MG63 (cell line): Measurements from ENCODE around the gene ARAP1. TPM values are rescaled to one million over a fixed set of nuclear protein-coding genes. Genes with fewer than 3 reads are reported as not detected.

ENCODE experiments used
- DNase-seq: peaks from one replicate; pipeline ENCODE4 v3.0.0-alpha.2; 2020
- H3K27me3 ChIP-seq: fragments of 250-450 bp; sonication (Bioruptor Pico); 2 replicates; pipeline ENCODE4 v1.5.1; 2020; ENCODE audit warnings: mild to moderate bottlenecking, moderate library complexity
- H3K36me3 ChIP-seq: fragments of 250-450 bp; sonication (Bioruptor Pico); 2 replicates; pipeline ENCODE4 v1.5.1; 2020; ENCODE audit warnings: mild to moderate bottlenecking, moderate library complexity
- H3K4me3 ChIP-seq: fragments of 250-450 bp; sonication (Bioruptor Pico); 2 replicates; pipeline ENCODE4 v1.5.1; 2020; ENCODE audit warnings: mild to moderate bottlenecking, moderate library complexity
- H3K9me3 ChIP-seq: fragments of 250-450 bp; sonication (Bioruptor Pico); 2 replicates; pipeline ENCODE4 v1.5.1; 2020; ENCODE audit warnings: mild to moderate bottlenecking, moderate library complexity
- total RNA-seq: library from RNA; depleted of rRNA; stranded (reverse); fragments of >200 nt; shearing (Covaris generic); gene quantifications from 2 replicates; pipeline ENCODE4 v1.2.3, GENCODE V29; 2014; ENCODE audit warnings: low replicate concordance

Gene ARAP1
- total RNA-seq, 1 experiment from 2014 or later, result 55.6 TPM

DNA sequence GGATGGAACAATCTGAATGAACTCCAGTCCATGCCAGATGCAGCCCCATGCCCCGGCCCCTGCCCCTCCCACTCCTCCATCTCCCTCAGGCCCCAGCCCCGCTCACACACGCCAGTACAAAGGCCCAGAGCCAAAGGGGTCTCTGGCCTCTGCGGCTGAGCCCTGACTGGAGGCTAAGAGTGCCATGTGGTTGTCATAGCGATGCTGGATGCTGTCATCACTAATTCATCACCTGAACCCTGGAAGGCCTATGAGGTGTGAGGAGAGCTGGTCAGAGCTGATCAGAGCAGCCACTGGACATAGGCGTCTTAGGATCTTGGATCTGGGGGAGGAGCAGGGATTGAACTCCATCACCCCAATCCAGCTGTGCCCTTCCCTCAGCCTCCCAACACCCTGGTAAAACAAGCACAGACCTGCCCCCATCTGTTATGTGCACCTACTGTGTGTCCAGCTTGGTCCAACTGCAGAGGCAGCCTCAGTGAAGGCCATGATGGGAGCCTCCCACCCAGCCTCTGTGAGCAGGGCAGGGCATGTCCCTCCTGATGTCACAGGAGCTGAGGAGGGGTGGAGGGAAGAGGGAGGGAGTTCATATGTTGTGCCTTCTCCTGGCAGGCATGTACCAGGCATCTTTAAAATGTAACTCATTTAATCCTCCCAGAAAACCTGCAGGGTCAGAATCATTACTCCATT is 94.7 kb downstream of the ARAP1 start:
- no peak for DNase-seq
- no peak overlapping the region for H3K4me3 ChIP-seq
- H3K27me3 ChIP-seq, result no peaks in the 10 kb centered on the region; the same call in 1 of the 2 replicates
- no peaks in the 10 kb centered on the region for H3K36me3 ChIP-seq
- H3K9me3 ChIP-seq, result no peaks in the 10 kb centered on the region

DNA sequence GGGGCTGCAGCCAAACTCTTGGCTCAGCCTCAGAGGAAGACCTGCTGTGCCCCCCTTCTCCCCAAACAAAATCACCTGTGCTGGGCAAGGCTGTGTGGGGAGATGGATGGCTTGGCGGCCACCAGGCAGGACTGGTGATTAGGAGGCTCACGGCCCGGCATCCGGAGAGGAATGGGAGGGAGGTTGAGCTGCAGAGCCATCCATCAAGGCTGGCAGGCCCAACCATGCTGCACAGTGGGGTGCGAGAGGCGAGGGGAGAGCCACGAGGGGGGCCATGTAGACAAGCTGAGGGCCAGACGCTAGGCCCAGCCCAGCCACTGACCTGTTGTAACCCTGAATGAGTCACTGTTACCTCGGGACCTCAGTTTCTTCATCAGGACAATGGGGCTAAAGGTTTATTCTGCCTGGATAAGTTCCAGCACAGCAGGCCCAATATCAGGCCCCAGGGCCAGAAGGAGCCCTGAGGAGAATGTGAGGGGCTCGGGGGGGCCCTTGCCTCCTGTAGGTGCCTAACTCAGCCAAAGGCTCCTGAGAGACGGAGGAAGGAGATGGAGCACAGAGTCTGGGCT is 96.2 kb downstream of the ARAP1 start:
- Histone ChIP-seq H3K27me3 (no peaks in the 10 kb centered on the region), H3K9me3 (no peaks in the 10 kb centered on the region), H3K4me3 (no peak overlapping the region)

DNA sequence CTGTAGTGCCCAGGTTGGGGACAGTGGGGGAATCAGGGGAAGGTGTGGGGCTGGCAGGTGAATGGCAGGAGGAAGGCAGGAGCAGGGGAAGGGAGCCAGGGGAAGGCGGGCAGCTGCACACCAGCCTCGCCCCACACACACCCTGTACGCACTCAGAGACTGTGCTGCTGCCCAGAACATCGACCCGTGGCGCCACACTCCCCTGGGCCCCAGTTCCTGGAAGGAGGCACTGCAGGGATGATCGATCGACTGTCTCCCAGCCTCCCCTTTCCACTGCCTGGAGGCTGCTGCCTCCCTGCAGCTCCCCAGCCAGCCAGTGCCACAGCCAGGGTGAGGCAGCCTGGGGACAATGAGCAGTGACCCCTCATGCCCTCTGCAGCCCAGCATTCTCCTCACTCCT is 97.2 kb downstream of the ARAP1 start:
- Histone ChIP-seq H3K27me3 (no peaks in the 10 kb centered on the region), H3K36me3 (no peaks in the 10 kb centered on the region), H3K9me3 (no peaks in the 10 kb centered on the region), H3K4me3 (no peak overlapping the region)
- DNase-seq, result no peak

More for the DNA sequence above, 96.2 kb downstream of the ARAP1 start:
- no peak for DNase-seq
- no peaks in the 10 kb centered on the region for H3K36me3 ChIP-seq

DNA sequence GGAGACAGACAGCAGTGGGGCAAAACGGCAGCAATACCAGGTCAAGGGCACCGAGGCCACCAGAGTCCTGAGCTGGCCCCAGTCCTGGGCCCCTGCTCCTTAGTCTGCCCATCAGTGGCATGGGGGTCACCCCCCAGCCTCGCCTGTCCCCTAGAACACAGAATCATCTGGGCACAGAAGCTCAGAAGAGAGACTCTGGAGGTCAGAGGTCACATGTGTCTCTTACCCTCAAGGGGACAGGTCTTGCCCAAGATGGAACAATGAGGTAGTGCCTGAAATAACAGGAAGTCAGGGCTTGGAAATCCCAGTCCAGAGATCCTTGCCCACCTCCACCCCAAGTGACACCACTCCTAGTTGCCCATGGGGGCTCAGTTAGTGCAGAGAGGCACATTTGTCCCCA is 98.6 kb downstream of the ARAP1 start:
- Histone ChIP-seq H3K9me3 (no peaks in the 10 kb centered on the region), H3K27me3 (no peaks in the 10 kb centered on the region), H3K4me3 (no peak overlapping the region), H3K36me3 (no peaks in the 10 kb centered on the region)
- DNase-seq, result no peak

DNA sequence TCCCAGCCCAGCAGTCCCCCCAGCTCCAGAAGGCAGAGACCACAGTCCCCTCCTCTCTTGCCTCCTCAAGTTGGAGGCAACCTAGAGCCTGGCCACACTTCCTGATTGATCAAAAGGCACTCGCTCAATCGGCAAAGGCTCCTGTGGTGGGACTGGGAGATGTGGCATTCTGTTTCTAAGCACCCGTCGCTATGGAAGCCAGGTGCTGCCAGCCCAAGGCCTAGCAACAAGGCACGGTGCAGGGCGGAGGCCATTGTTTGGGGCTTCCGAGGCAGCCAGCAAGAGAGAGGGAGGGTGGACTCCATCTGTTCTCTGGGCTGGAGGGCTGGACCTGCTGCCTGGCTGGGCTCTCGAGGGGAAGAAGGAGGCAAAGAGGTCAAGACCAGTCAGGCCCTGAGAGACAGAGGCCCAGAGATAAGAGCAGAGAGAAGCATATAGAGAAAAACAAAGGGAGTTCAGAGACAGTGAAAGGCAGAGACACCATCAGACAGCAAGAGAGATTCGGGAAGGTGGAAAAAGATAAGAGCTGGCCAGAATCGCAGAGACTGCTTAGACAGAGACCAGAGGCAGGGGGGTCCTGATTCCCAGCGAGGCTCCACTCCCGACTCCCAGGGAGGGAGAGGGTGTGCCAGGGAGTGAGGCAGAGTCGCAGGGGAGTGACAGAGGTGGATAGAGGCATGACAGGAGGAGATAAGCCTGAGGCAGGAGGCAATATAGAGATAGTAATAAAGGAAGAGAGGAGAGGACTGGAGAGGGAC is 99.2 kb downstream of the ARAP1 start:
- Histone ChIP-seq H3K27me3 (no peaks in the 10 kb centered on the region), H3K9me3 (no peaks in the 10 kb centered on the region), H3K36me3 (no peaks in the 10 kb centered on the region), H3K4me3 (no peak overlapping the region)
- no peak for DNase-seq

DNA sequence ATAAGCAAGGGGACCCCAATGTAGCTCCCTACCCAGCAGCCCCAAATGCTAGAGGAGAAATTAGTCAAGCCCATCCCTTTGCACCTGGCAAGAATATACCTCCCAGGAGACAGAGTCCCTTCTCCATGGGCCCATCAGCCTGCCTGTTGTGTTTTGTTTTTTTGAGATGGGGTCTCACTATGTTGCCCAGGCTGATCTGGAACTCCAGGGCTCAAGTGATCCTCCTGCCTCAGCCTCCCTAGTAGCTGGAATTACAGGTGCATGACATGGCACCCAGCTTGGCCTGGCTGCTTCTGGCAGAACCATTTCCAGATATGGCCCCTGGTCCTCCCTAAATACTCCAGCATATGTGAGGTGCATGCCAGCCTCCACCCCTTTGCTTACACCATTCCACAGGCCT is 100.1 kb downstream of the ARAP1 start:
- no peak overlapping the region for H3K4me3 ChIP-seq
- H3K36me3 ChIP-seq, result no peaks in the 10 kb centered on the region
- no peaks in the 10 kb centered on the region for H3K27me3 ChIP-seq
- H3K9me3 ChIP-seq, result no peaks in the 10 kb centered on the region
- DNase-seq, result no peak

DNA sequence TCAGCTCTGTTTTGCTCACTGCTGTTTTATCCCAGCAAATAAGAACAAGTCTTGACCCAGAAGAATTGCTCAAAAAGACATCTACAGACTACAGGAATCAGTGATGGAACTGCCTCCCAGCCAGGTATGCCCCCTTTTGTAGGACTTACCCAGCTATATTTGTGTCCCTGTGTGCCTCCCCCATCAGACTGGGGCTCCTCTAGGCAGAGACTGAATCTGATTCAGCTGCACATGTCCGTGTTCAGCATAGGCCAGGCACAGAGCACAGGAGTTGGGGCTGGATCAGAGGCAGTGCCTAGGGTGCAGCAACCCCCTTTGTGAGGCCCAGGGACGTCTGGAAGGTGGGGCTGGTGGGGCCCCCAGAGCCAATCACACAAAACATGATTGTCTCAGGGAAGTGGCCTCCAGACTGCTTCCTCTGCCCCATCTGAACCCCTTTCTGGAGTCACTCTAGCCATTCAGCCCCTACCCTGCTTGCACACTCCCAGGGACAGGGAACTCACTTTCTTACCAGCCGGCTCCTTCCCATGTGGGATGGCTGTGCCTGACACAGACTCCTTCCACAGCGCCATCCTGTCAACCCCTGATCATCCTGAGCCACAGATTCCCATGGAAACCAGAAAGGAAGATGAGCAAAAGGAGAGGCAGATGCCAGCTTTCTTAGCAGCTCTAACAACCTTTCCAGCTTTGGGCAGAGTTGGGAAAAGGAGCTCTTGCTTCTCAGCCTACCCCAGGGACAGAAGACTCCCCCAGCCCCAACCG is 102.8 kb downstream of the ARAP1 start:
- Histone ChIP-seq H3K27me3 (no peaks in the 10 kb centered on the region), H3K36me3 (no peaks in the 10 kb centered on the region), H3K9me3 (no peaks in the 10 kb centered on the region), H3K4me3 (no peak overlapping the region)
- DNase-seq, result no peak

DNA sequence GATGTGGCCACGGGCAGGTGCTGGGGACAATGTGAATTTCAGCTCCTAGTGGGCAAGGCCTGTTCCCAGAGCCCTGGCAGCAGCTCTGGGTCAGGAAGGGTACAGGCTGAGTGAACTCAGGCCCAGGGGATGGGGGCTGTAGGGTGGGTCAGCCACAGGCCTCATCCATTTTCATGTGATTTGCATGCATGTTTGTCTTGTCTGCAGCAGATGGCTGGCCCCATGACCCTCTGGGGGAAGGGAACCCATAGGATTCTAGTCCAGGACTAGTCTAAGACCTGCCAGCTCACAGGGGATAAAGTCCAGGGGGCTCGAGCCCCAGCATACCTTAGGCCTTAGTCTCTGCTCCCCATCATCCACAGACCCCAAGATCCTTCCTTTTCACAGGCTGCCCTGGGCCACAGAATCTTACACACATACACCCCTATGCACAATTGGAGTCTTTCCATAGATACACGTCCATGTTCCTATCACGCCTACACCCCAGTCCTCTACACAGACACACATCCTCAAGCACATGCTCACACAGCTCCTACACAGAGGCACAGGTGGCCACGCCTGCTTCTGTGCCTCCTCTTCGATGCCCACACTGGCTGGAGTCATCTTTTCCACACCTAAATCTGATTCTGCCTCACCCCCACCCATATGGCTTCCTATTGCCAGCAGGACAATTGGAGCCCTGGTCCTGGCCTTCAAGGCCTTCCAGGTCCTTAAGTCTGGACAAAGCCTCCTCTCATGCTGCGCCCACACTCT is 103.6 kb downstream of the ARAP1 start:
- DNase-seq, result no peak
- Histone ChIP-seq H3K27me3 (no peaks in the 10 kb centered on the region), H3K4me3 (no peak overlapping the region), H3K36me3 (no peaks in the 10 kb centered on the region), H3K9me3 (no peaks in the 10 kb centered on the region)

DNA sequence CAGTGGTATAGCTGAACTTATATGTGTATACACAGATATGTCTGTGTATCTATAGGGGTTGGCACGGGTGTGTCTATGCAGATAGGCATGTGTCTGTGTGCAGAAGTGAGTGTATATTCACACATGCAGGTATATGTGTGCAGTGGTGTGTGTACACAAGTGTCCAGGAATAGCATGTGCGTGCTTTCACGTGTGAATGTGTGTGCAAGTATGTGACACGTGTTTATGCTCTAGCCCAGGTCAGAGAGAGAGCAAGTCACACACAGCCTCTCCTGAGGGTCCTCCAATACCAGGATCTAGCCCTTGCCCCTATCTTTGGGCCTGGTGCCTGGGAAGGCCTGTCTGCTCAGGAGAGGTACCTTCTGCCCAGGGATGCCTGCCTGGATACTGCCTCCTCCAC is 104.3 kb downstream of the ARAP1 start:
- no peaks in the 10 kb centered on the region for H3K9me3 ChIP-seq
- H3K27me3 ChIP-seq, result no peaks in the 10 kb centered on the region
- H3K4me3 ChIP-seq, result no peak overlapping the region
- DNase-seq, result no peak
- H3K36me3 ChIP-seq, result no peaks in the 10 kb centered on the region

DNA sequence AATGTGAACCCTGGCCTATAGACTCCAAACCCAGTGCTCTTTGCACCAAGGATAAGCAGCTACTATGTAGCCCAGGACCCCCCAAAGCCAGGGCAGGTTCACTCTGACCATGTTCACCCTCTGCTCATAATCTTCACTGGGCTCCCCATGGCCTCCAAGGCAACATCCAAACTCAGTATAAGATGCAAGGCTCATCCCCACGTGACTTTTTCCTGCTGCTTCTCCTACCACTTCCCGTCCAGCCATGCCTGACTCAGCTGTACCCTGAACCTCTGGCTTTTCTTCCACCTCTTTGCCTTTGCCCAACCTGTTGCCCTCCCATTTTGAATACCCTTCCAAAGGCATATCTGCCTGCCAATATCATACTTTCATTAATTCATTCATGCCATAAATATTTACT is 105.7 kb downstream of the ARAP1 start:
- no peaks in the 10 kb centered on the region for H3K36me3 ChIP-seq
- no peak overlapping the region for H3K4me3 ChIP-seq
- no peak for DNase-seq
- peaks cover 7% of the 10 kb centered on the region for H3K27me3 ChIP-seq
- no peaks in the 10 kb centered on the region for H3K9me3 ChIP-seq

DNA sequence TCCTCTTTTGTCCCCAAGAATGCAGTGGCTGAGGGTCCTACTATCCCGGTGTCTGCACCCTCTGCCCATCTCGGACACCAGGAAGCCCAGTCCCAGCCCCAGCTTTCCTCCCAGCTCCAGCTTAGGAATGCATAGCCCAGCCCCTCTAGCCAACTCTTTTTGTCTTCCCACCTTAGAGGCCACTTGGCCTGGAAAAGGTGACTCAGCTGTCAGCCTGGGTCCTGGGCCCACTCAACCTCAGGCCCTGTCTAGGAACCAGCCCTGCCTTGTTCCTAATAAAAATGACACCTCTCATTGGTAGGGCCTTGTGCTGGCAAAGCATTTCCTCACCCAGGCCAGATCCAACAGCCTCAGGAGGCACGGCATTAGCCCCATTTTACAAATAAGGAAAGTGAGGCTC is 106.2 kb downstream of the ARAP1 start:
- Histone ChIP-seq H3K36me3 (no peaks in the 10 kb centered on the region), H3K9me3 (no peaks in the 10 kb centered on the region), H3K4me3 (no peak overlapping the region), H3K27me3 (peaks cover 11% of the 10 kb centered on the region)
- DNase-seq, result no peak

DNA sequence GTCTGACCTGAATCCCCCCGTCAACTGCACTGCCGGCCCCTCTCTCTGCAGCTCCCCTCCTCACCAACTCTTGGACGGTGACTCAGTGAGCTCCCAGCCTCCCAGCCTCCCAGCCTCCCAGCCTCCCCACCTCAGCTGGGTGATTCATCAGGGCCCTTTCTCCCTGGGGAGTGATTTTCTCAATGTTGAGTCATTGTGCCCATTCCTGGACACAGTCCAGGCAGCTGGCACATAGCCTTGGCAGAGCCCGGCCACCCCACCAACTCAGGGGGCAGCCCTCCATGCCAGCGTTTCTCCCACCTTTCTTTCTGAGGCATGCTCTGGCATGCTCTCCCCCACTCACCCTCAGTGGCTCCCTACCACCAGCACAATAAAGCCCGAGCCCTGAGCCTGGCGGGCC is 108.7 kb downstream of the ARAP1 start:
- Histone ChIP-seq H3K36me3 (no peaks in the 10 kb centered on the region), H3K27me3 (peaks cover 24% of the 10 kb centered on the region), H3K9me3 (no peaks in the 10 kb centered on the region), H3K4me3 (no peak overlapping the region)
- peak; percentile 63 for DNase-seq

DNA sequence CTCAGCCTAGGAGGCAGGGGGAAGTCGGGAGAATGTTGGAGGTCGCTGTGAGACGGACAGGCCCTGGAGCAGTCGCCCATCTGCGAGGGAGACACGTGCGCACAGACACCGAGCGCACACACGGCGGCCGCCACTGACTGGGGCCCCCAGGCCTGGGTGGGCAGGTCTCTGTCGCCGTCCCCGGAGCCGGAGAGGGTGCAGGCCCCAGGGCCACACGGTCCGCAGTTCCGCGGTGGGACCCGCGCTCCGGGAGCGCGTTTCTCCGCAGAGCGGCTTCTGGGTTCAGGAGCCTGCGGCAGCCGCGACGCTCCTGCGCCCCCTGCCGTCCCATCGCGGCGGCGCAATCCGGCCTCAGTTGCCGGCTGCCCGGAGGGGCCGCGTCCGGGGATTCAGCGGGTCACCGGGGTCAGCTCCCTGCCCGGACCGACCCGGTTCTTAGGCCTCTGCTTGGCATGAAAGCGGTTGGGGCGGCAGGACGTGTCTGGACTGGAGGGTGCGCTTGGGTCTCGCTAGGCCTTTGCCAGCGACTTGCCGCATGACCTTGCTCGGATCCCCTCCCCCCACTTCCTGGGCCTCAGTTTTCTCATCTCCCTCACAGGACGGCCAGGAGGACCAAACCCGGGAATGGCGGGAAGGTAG is 109.2 kb downstream of the ARAP1 start:
- no peaks in the 10 kb centered on the region for H3K9me3 ChIP-seq
- peak overlapping the region; percentile 30; the same call in 1 of the 2 replicates for H3K4me3 ChIP-seq
- no peaks in the 10 kb centered on the region for H3K36me3 ChIP-seq
- H3K27me3 ChIP-seq, result peaks cover 24% of the 10 kb centered on the region
- peak; percentile 41 for DNase-seq

DNA sequence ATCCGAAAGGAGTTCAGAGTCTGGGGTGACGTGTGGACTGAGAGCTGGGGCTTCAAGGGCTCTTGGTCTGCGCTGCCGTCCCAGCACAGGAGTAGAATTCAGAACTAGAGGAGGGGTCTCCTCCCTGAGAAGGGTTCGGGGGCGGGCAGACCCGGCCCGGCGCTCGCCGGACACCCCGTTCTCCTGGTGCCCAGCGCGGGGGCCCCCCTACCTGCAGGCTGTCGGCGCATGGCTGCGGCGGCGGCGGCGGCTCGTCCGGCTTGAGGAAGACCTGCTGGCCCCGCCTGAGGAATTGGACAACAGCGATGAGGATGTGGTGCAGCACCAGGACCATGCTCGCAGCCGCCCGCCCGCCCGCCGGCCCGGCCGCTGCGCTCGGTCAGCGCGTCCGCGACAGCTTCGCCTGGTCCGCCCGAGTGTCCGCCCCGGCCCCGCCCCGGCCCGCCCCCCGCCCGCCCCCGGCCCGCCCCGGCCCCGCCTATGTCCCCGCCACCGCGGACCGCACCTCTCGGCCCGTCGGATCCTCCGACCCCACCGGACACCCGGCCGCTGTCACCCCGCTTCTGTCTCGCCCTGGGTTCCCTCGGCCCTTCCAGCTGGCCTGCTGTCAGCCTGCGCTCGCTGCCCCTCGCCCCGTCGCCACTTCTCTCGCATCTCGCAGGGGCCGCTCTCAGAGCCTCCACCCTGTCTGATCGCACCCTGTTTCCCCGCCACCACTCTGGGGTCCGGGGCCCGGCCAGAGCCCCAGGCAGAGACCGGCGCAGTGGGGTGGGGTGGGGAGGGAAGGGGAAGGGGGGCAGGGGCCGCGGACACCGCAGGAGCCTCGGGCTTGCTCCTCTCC is 109.9 kb downstream of the ARAP1 start:
- peak; percentile 25 for DNase-seq
- no peaks in the 10 kb centered on the region for H3K36me3 ChIP-seq
- peaks cover 24% of the 10 kb centered on the region for H3K27me3 ChIP-seq
- H3K9me3 ChIP-seq, result no peaks in the 10 kb centered on the region
- peak overlapping the region; percentile 30 for H3K4me3 ChIP-seq

DNA sequence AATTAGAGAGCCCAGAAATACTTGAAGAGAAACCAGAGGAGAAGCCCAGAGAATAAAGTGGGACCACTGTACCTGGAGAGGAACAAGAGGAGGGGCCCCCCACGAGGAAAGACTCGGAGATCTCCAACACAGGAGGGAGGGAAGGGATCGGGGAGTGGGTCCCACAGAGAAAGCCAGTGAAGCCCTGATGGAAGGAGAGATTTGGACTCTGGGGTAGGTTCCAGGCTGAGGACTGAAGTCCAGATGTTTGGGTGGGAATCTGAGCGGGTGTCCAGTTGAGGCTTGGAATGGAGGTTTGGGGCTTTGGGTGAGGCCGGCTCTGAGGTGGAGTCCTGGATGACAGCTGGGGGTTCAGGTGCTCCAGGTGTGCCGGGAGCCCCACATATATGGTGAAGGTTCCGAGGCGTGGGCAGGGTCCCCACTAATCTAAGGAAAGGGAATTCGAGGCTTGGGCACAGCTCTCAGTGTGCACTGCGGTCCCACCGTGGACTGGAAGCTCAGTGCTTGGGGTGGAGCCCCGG is 110.6 kb downstream of the ARAP1 start:
- no peaks in the 10 kb centered on the region for H3K9me3 ChIP-seq
- H3K4me3 ChIP-seq, result no peak overlapping the region
- H3K27me3 ChIP-seq, result peaks cover 24% of the 10 kb centered on the region
- H3K36me3 ChIP-seq, result no peaks in the 10 kb centered on the region
- DNase-seq, result no peak
